ENCODE measurements around the gene PRICKLE4.
"Not testable (repeated sequence)": the region's sequence is repeated elsewhere in the genome, so short reads cannot be mapped to it uniquely, and the experiment has no call there.

PRICKLE4 gene

DNA sequence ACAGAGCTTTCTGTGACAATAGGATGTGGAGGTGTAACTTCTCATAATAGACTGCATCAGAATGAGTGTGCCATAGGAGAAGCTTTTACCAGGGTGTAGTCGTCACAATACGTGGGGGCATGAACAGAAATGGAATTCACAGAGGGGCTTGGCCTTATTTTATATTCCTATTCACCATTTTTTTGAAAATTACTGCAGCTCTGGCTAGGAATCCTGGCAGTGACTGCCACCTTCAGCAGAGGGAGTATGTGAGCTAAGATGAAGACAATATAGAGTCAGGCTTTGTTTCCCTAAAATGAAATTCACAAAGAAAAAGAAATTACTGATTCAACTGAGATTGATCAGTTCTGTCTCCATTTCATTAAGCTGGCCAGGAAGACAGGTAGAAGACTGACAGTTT lies 20.8 kb downstream of the PRICKLE4 start:
- DNase-seq = no peak

DNA sequence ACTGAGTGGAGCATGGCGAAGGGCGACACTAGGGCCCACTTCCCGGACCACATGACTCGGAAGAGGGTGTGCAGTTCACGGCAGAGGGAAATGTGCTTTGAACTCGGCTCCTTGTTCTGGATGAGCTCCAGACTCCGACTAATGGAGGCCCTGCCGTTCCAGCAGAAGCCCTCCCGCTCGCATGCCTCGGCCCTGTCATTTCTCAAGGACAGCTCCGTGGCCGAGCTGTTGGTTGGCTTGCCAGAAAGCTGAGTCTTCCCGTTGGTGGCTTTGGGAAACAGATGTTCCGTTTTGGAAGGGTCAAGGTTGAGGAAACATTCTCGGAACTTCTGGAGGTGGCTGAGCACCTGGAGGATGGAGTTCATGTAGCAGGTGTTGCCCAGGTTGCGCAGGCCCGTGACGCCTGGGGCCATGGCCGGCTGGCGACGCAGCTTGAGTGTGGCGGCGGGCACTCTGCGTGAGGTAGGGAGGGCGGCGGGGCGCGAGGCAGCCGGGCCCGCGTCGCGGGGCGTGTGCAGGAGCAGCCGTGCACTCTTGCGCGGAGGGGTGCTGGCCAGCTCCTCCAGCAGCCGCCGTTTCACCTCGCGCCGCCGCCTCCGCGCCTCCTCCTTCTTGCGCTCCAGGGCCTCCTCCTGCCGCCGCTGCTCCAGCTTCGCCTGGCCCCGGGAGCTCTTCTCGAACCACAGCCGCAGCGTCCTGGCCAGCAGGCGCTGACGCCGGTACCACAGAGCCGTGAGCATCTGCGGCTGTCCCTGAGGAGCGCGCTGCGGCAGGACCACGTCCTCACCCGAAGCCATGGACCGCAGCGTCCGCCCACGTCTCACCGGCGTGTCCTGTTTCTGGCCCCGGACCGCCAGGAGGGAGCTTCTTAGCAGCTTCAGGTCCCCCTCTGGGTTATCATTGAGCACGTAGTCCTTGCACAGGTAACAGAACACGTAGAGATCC lies 25.5 kb downstream of the PRICKLE4 start:
- DNase-seq = no peak

DNA sequence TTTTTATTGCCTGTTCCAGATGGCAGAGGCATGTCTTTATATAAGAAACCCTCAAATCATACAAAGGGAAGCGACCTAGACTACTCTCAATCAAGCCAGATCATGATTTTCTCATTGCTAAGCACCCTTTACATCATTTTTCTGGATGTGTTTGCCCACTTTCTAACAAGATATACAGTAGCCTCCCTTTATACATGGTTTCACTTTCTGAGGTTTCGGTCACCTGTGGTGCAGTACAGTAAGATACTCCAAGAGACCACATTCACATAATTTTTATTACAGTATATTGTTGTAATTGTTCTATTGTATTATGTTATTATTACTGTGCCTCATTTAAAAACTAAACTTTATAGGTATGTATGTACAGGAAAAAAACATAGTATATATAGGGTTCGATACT lies 30.5 kb downstream of the PRICKLE4 start:
- DNase-seq = no peak

DNA sequence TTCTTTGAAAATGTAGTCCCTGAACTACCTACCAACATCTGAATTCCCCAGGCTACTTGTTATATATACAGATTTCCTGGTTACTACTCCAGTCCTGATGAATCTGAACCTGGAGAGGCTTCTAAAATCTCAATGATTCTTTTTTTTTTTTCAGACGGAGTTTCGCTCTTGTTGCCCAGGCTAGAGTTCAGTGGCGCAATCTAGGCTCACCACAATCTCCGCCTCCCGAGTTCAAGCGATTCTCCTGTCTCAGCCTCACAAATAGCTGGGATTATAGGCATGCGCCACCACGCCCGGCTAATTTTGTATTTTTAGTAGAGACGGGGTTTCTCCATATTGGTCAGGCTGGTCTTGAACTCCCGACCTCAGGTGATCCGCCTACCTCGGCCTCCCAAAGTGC lies 31.4 kb downstream of the PRICKLE4 start:
- not testable (repeated sequence) for DNase-seq

DNA sequence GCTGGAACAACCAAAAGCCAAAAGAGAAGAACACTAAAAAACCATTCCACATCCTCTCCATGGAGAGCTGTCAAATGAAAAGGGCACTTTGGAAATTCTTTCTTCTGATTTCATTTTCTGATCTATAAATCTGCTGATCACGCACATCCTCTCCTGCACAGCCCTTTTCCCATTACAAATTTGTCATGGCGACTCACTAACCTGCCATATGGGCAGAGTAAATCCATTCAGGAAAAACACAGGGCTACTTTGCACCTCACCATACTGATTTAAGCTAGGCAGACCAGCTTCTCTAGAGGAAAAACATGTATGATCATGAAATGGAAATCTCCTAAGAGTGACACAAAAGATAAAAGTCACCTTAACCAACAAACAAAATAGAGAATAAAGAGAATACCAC lies 32.9 kb downstream of the PRICKLE4 start:
- no peak for DNase-seq

GRCh38 chr6:41813956-41814355 lies 33.4 kb downstream of the PRICKLE4 start:
- DNase-seq = no peak

- DNase-seq = no peak
Observed at GRCh38 chr6:41814629-41815028, 34.0 kb downstream of the PRICKLE4 start.

DNA sequence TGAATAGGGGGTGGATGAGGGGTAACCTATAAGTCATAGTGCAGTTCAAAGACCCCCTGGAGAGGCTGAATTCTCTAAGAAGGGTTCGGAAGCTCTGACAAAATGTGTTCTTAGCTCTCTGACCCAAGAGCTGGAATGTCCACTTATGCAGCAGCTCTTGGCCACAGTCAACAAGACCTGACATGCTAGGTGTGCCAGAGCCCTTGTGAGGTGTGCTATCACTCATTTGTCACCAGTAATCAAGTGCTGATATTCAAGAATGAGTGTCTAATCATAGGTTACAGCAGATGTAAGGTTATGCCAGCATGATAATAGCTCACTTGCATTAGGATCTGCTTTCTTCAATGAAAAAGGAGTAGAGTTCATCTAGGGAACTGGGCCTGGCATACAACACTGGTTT lies 35.0 kb downstream of the PRICKLE4 start:
- no peak for DNase-seq

DNA sequence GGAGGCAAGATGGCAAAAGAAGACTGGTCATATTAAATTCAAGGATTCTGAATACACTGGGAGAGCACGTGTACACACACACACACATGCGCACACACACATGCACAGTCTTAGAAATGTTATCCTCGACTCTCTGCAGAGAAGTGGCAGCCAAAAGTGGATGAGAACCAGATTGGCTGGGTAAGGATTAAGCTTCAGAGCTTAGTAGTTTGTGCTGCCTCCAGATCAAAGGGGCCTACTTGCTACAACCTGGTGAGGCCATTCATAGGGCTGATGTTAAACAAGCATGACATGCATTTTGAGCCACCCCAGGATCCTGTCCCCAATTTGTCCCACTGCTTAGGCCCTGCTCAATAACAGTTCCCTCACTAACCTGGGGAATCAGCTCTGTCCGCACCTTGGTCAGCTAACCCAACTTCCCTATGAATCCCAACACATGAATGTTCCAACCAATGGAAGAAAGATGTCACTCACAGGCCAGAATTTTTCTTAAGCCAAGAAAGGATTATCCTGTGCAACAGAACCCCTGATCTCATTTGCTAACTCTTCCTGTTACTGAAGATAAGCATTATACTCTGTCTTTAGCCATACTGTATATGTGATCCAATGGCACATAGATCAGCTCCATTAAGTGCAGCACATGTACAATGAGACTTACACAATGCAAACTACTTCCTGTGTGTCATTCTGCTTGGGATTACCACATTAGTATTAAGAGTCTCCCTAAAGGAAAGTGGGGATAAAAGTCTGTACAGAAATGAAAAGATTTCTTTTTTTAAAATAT lies 37.9 kb downstream of the PRICKLE4 start:
- DNase-seq = no peak

DNA sequence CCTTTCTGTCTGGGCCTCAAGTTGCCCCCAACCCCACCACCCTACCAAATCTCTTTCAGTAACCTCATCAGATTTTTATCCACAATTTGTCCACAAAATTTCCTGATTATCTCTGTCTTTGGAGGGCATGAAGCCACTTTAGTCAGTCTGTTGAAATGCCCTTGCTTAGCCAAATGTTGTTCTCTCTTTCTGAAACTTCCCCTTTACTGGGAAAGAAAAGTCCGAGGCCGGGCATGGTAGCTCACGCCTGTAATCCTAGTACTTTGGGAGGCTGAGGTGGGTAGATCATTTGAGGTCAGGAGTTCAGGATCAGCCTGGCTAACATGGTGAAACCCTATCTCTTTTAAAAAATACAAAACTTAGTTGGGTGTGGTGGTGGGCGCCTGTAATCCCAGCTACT lies 40.7 kb downstream of the PRICKLE4 start:
- DNase-seq = no peak

GRCh38 chr6:41822021-41822420 lies 41.4 kb downstream of the PRICKLE4 start:
- DNase-seq = no peak

DNA sequence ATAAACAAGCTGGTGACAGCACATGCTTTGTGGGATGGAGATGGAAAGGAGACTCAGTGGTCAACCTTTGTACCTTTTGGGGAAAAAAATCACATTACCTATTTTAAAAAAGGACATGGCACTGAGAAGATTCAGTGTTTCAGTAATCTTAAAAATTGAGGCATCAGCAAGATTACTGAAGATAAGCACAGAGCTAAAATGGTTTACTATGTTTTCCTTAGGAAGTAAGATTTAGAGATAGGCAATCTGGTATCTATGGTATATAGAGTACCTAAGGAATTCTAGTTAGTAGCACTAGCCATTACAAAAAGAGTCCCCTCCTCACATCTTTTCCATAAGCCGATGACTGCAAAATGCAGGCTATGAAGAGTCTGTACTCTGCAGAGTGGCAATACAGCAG lies 42.6 kb downstream of the PRICKLE4 start:
- no peak for DNase-seq

GRCh38 chr6:41824571-41825569 lies 44.3 kb downstream of the PRICKLE4 start:
- no peak for DNase-seq

- no peak for DNase-seq
Observed at GRCh38 chr6:41826343-41827022, 45.9 kb downstream of the PRICKLE4 start.

DNA sequence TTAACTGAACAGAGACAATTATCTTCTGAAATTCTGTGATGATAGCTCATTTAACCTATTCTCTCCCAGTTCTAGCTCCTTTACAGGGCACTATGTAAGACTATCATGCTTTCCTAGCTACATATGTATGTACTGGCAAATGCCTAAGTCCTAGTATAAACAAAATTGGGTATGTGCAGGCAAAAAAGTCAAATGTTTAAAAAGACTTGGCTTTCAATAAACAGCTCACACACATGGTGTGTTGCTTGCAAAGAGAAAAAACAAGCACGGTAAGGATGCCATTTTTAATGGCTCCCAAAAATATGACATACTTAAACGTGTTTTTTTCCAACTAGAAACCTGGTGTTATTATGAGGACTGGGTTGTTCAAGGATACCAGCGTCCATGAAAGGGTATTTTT lies 51.7 kb downstream of the PRICKLE4 start:
- no peak for DNase-seq

DNA sequence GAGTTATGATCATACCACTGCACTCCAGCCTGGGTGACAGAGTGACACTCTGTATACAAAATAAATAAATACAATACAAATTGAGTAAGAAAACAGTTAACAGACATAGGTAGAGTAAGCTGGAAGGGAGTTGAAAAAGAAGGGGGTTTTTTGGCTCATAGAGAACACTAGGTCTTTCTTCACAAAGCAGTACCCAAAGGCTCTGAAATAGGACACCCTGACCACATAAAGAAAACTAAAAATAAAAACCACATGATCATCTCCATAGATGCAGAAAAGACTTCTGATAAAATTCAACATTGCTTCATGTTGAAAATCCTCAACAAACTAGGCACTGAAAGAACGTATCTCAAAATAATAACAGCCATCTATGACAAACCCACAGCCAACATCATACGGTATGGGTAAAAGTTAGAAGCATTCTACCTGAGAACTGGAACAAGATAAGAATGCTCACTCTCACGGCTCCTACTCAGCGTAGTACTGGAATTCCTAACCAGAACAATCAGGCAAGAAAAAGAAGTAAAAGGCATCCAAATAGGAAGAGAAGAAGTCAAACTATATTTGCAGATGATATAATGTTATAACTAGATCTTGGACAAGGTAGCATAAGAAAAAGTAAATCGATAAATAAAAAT lies 55.6 kb downstream of the PRICKLE4 start:
- DNase-seq = no peak

GRCh38 chr6:41836660-41837052 lies 56.1 kb downstream of the PRICKLE4 start:
- DNase-seq = no peak
